Fibroblast of the aortic adventitia (primary cell): ENCODE results near the gene CALY. TPM values are rescaled to one million over a fixed set of nuclear protein-coding genes. Genes with fewer than 3 reads are reported as not detected.

ENCODE experiments used
- DNase-seq: peaks from one replicate; pipeline ENCODE4 v3.0.0-alpha.2; 2010; ENCODE audit warnings: low read depth
- H3K4me3 ChIP-seq: 2 replicates; pipeline ENCODE4 v1.5.1; 2011; ENCODE audit warnings: low read depth, mild to moderate bottlenecking, control low read depth, low read length, moderate library complexity
- total RNA-seq: library from RNA; depleted of rRNA; stranded (reverse); fragments of >200 nt; gene quantifications from 2 replicates; pipeline ENCODE4 v1.2.3, GENCODE V29; 2012; ENCODE audit warnings: low replicate concordance
- TF ChIP-seq, protein P1 (sequence below): IDR thresholded peaks from 2 replicates; pipeline ENCODE4 v1.5.1; 2011; ENCODE audit warnings: mild to moderate bottlenecking, low read length, control low read depth, inconsistent platforms; ENCODE audit not compliant: insufficient read depth

Gene CALY
- total RNA-seq, 1 donor, result not detected

DNA sequence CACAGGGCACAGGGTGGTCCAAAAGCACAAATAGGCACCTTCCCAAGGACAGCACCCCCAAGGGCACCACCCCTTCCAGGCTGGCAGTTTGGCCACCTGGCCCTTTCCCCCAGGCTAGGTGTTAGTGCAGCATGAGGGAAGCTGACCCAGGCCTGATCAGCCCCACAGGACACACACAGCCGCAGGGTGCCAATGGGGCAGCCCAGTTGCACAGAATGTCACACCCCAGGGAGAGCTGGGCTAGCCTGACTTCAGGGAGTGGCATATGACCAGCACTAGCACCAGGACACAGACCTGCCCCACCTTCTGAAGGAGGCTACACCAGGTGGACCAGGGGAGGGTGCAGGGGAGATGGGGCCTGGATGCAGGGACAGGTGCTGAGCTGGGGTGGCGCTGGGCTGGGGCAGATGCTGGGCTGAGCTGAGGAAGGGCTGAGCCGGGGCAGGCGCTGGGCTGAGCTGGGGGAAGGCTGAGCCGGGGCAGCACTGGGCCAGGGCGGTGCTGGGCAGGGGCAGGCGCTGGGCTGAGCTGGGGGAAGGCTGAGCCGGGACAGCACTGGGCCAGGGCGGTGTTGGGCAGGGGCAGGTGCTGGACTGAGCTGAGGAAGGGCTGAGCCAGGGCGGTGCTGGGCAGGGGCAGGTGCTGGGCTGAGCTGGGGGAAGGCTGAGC, 56.2 kb downstream of the CALY start:
- no peak overlapping the region for H3K4me3 ChIP-seq
- DNase-seq, result no peak
- TF ChIP-seq, protein P1, sequence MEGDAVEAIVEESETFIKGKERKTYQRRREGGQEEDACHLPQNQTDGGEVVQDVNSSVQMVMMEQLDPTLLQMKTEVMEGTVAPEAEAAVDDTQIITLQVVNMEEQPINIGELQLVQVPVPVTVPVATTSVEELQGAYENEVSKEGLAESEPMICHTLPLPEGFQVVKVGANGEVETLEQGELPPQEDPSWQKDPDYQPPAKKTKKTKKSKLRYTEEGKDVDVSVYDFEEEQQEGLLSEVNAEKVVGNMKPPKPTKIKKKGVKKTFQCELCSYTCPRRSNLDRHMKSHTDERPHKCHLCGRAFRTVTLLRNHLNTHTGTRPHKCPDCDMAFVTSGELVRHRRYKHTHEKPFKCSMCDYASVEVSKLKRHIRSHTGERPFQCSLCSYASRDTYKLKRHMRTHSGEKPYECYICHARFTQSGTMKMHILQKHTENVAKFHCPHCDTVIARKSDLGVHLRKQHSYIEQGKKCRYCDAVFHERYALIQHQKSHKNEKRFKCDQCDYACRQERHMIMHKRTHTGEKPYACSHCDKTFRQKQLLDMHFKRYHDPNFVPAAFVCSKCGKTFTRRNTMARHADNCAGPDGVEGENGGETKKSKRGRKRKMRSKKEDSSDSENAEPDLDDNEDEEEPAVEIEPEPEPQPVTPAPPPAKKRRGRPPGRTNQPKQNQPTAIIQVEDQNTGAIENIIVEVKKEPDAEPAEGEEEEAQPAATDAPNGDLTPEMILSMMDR, result no peak

DNA sequence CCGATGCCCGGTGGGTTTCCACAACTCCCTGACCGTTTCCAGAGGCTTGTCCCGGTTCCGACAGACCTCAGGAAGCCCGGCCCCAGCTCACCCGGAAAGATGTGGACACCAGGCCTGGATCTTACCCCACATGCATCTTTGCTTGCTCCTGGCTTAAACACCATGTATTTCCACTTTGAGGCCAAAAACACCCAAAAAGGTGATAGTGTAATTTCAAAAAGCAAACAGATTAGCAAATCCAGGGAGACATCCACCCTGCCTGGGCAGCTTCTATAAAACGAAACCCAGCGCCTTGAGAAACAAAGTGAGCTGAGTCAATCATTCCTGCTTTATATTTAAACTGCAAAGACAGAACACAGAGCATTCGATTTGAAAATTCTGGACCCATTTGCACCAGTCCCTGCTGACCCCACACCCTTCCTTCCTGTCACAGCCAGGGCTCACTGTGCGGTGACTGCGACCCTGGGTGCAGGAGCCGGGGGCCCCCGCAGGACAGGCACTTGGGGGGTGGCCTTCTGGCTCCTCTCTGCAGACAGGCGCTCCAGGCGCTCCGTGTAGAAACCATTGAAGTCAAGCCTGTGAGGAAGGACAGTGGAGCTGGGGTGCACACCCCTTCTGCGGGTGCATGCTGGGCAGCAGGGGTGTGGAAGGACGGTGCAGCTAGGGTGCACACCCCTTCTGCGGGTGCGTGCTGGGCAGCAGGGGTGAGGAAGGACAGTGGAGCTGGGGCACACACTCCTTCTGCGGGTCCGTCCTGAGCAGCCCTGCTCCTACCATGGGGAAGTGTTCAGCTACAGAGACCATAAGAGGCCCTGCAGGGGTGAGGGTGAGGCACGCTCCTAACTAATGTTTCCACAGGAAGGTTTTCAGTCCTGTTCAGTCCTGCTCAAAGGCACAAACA, 57.1 kb downstream of the CALY start:
- H3K4me3 ChIP-seq, result no peak overlapping the region
- TF ChIP-seq, protein P1, result no peak
- no peak for DNase-seq

DNA sequence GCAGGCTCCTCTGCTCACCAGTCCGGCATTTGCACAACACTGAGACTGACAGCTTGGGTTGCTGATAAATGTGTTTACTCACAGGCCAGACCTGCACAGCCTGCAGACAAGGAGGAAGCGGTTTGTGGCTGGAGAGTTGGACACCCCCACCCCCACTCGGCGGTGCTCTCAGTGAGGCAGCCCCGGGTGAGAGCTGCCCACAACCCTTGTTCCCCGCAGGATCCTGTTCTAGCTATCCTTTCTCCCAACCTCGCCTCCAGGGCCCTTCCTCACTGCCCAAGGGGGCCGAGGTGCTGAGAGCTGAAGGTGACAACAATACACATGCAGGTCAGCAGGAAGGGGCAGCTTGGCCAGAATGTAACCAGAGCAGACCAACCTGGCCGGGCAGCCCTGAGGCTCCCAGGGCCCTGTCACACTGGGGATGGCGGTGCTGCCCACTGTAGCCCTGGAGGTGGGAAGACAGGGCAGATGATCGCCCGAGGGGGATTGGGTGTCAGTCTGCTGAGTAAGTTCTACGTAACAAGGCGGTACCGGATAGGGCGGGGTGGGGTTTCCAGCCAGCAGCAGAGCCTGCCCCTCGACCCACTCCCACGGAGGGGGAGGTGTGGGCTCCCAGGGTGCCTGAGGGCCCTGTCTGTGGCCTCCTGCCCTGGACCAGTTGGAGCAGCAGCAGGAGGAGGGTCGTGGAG, 58.0 kb downstream of the CALY start:
- TF ChIP-seq, protein P1, result no peak
- DNase-seq, result no peak
- H3K4me3 ChIP-seq, result no peak overlapping the region

DNA sequence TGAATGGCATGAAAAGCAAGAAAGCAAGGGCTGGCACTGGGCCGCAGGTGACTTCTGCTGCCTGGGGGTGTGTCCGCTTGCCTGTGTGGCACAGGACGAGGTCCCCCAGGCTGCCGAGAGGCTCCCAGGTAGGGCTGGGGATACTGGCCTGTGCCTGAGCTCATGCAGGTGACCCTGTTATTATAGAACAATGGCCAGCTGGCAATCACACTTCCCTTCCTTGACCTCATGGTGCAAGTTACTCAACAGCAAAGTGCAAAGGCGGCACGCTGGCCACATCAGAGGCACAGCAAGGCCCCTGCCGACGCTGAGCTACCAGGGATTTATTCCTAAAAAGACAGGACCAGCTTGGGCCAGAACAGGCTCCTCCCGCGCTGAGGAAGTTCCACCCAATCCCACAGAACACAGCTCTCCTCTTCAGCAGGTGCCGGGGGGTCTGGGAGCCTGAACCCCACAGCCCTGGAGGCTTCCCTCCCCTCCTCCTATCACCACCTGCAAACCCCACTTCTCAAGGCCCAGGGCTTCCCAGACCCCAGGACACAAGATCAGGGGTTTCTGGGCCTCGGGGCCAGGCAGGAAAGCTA, 58.6 kb downstream of the CALY start:
- TF ChIP-seq, protein P1, result no peak
- no peak overlapping the region for H3K4me3 ChIP-seq
- DNase-seq, result no peak

DNA sequence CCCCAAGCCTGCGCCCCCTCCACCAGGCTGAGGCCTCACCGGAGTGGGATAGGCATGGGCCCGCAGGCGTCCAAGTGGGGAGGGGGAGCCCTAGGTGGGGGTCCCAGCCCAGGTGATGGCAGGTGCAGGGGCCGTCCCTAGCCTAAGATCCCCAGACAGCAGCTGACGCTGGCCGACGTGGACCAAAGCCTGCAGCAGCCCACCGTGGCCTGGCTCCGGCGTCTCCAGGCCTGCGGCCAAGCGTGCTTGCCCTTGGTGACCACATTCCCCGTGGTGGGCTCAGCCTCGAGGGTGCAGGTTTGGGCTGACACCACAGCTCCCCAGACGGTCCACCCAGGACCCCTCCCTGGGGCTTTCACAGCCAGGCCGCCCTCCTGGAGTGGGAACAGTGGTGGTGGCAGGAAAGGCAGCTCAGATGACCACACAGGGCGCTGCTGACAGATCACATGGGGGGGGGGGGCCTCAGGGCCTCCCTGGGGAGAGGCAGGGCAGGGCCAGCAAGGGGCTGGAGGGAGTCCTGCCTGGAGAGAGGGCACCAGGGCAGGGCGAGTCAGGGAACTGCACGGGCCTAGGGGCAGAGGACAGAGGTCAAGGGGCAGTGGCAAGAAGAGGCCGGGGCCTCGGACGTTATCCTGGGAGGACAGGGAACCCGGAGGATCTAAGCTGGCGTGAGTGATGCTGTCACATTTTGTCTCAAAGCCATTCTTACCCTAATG, 59.3 kb downstream of the CALY start:
- TF ChIP-seq, protein P1, result no peak
- H3K4me3 ChIP-seq, result no peak overlapping the region
- no peak for DNase-seq
